Endothelial cell of umbilical vein (primary cell): Measurements from ENCODE around the gene TNFSF13. TPM values are rescaled to one million over a fixed set of nuclear protein-coding genes. Genes with fewer than 3 reads are reported as not detected.
A peak's percentile ranks its signal among the peaks of the same experiment; 100 is the strongest.

Experiments
- BruUV-seq: library from RNA; stranded (reverse); fragments of 400-500 nt; replicated peaks from 2 replicates; lab custom pipeline; 2021; lab: Mats Ljungman, UMichigan
- CTCF ChIA-PET: fragments of 300-600, 350-600 bp; sonication (Branson Sonifier 250); formaldehyde crosslinking; loops from one replicate; lab custom pipeline; 2021; ENCODE audit warnings: antibody characterized with exemption, inconsistent platforms; lab: Charles Lee
- POLR2A ChIA-PET: fragments of 300-600, 350-600 bp; sonication (Branson Sonifier 250); formaldehyde crosslinking; loops from one replicate; lab custom pipeline; 2021; ENCODE audit warnings: antibody characterized with exemption, inconsistent platforms; lab: Charles Lee
- DNase-seq: peaks from one replicate; pipeline ENCODE4 v3.0.0-alpha.2; 2011; ENCODE audit warnings: low read depth, low spot score
- FAIRE-seq: peaks from 2 replicates; lab custom pipeline; 2011; peaks lifted over from hg19 to GRCh38; lab: Jason Lieb, UNC
- H2AFZ ChIP-seq: 2 replicates; pipeline ENCODE4 v1.6.0; 2012; ENCODE audit warnings: low read depth, low read length, control low read depth, inconsistent platforms
- H3K27ac ChIP-seq: 2 replicates; pipeline ENCODE4 v1.5.1; 2011; ENCODE audit warnings: low read depth, mild to moderate bottlenecking, control low read depth, low read length, moderate library complexity; ENCODE audit not compliant: insufficient read depth
- H3K27me3 ChIP-seq, 2 experiments: 2 replicates each; pipeline versions ENCODE4 v1.6.0 to v1.6.1; 2011; ENCODE audit warnings: low read length in 2 of 2, mixed read lengths in 1 of 2; ENCODE audit not compliant: control insufficient read depth in 2 of 2, insufficient read depth in 2 of 2
- H3K36me3 ChIP-seq, 2 experiments: 2 replicates in 1 of 2; 3 replicates in 1 of 2; pipeline ENCODE4 v1.5.1; 2011; ENCODE audit warnings: low read length in 2 of 2, mild to moderate bottlenecking in 1 of 2, moderate library complexity in 1 of 2; ENCODE audit not compliant: control insufficient read depth in 2 of 2, insufficient read depth in 2 of 2; ENCODE audit errors: extremely low read depth in 1 of 2
- H3K4me1 ChIP-seq: 3 replicates; pipeline ENCODE4 v1.5.1; 2011; ENCODE audit warnings: mild to moderate bottlenecking, low read length; ENCODE audit not compliant: control insufficient read depth, insufficient read depth; ENCODE audit errors: extremely low read depth
- H3K4me2 ChIP-seq: 2 replicates; pipeline ENCODE4 v1.6.1; 2011; ENCODE audit warnings: low read length, control low read depth, mixed read lengths; ENCODE audit not compliant: insufficient read depth
- H3K4me3 ChIP-seq, 3 experiments: fragments of 200-600 bp in 1 of 3; sonication (generic), shearing (Covaris generic) in 1 of 3; replicated peaks in 1 of 3; 2 replicates each; pipeline ENCODE4 v1.5.1; 2011 to 2016; ENCODE audit warnings: control low read depth in 3 of 3, low read length in 3 of 3, mild to moderate bottlenecking in 2 of 3, inconsistent platforms in 1 of 3, low read depth in 1 of 3, moderate library complexity in 1 of 3; ENCODE audit not compliant: insufficient read depth in 1 of 3
- H3K79me2 ChIP-seq: 2 replicates; pipeline ENCODE4 v1.6.0; 2012; ENCODE audit warnings: low read length, inconsistent platforms; ENCODE audit not compliant: control insufficient read depth, insufficient read depth
- H3K9ac ChIP-seq: replicated peaks from 2 replicates; pipeline ENCODE3; 2011; ENCODE audit warnings: low read length, control low read depth; ENCODE audit not compliant: insufficient read depth; ENCODE audit errors: extremely low read depth
- H3K9me1 ChIP-seq: replicated peaks from 3 replicates; pipeline ENCODE4 v1.6.0; 2011; ENCODE audit warnings: mild to moderate bottlenecking, low read length; ENCODE audit not compliant: control insufficient read depth, insufficient read depth; ENCODE audit errors: extremely low read depth
- H3K9me3 ChIP-seq: replicated peaks from 2 replicates; pipeline ENCODE4 v1.5.1; 2012; ENCODE audit warnings: low read length, inconsistent platforms; ENCODE audit not compliant: control insufficient read depth, insufficient read depth
- H4K20me1 ChIP-seq: replicated peaks from 2 replicates; pipeline ENCODE3; 2011; ENCODE audit warnings: mild to moderate bottlenecking, low read length; ENCODE audit not compliant: control insufficient read depth, insufficient read depth; ENCODE audit errors: extremely low read depth
- GATA2 ChIP-seq: IDR thresholded peaks from 2 replicates; pipeline ENCODE4 v1.7.0; 2011; ENCODE audit warnings: low read depth, mild to moderate bottlenecking, moderate library complexity, mixed read lengths, low read length; ENCODE audit not compliant: insufficient read length, insufficient read depth
- POLR2A ChIP-seq: IDR thresholded peaks from 2 replicates; pipeline ENCODE4 v1.6.1; 2012; ENCODE audit warnings: low read depth, mild to moderate bottlenecking, control low read depth, low read length
- dilution Hi-C: fragments of 300-500 bp; cut with MboI; formaldehyde crosslinking; loops from one replicate; pipeline ENCODE4 v1.15.0; 2019; ENCODE audit warnings: low sequenced_read_pairs; ENCODE audit not compliant: extremely low pct_ligation_motif_present
- intact Hi-C: fragments of 100-400 bp; cut with micrococcal nuclease; formaldehyde crosslinking; loops from one replicate; pipeline ENCODE4 v1.10.0; 2022
- polyA plus RNA-seq, 4 experiments: library from polyadenylated mRNA; depleted of rRNA in 3 of 4; stranded (reverse) in 3 of 4; unstranded in 1 of 4; fragments of >200 nt; gene quantifications; 2 replicates each; pipeline versions ENCODE4 v1.2.1 to v1.2.3, GENCODE V29; 2011 to 2012; ENCODE audit warnings: missing spikeins in 1 of 4
- total RNA-seq: library from RNA; stranded (reverse); gene quantifications from 2 replicates; pipeline ENCODE4 v1.2.3, GENCODE V29; 2021
- TF ChIP-seq, protein P1 (sequence below), 2 donors: IDR thresholded peaks; 1 replicate in 1 of 2; 2 replicates in 1 of 2; pipeline ENCODE4 v1.5.1; 2011; ENCODE audit warnings: low read length in 2 of 2, mild to moderate bottlenecking in 2 of 2, moderate library complexity in 2 of 2, control low read depth in 1 of 2, inconsistent platforms in 1 of 2, low read depth in 1 of 2; ENCODE audit not compliant: insufficient read depth in 1 of 2; ENCODE audit errors: extremely low read depth in 1 of 2

The TNFSF13 gene
- total and polyA plus RNA-seq, 2 donors (not counting 3 experiments of a cell fraction or from before 2014, with no cell fraction given), result 3.6 to 5.4 TPM

DNA sequence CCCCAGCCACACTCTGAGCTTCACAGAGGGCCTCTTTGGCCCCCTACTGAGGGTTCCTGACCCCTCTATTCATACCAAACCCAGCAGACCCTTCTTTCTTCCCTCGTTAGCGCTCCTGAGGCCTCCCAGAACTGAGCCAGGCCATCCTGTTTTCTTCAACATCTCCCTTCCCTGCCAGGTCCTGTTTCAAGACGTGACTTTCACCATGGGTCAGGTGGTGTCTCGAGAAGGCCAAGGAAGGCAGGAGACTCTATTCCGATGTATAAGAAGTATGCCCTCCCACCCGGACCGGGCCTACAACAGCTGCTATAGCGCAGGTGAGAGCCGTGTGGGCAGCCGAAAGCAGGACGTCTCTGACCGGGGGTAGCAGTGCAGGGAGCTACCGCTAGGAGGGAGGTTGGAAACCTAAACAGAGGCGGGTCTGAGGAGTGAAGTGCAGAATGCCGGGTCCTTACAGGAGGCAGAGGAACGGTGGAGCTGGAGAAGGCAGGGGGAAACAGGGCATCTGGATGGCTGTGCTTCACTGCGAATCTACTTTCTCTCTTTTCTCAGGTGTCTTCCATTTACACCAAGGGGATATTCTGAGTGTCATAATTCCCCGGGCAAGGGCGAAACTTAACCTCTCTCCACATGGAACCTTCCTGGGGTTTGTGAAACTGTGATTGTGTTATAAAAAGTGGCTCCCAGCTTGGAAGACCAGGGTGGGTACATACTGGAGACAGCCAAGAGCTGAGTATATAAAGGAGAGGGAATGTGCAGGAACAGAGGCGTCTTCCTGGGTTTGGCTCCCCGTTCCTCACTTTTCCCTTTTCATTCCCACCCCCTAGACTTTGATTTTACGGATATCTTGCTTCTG, 1.9 kb downstream of the TNFSF13 start:
- peak; percentile 56 for DNase-seq
- FAIRE-seq, result no peak

More for the DNA sequence above, 1.9 kb downstream of the TNFSF13 start:
- peak overlapping the region; percentile 29 for H3K9ac ChIP-seq
- no peaks in the 10 kb centered on the region for H3K27me3 ChIP-seq
- peak overlapping the region; percentile 44 for H2AFZ ChIP-seq
- CTCF ChIA-PET, result interaction anchor here (0.6 to 6.7 kb wide), 60 partner anchors 9 to 514 kb away, joined by 3 to 314 read pairs (median 5); partner anchors contain the start of genes CD68, CHRNB1, FGF11 and MPDU1
- H3K4me1 ChIP-seq, result peaks cover 36% of the 10 kb centered on the region
- no peaks in the 10 kb centered on the region for H3K9me1 ChIP-seq
- H3K4me3 ChIP-seq, result no peak overlapping the region
- H3K9me3 ChIP-seq, result no peaks in the 10 kb centered on the region
- no TSS peak for BruUV-seq
- dilution Hi-C loops (no loop called here), intact Hi-C loops (loop anchor here (1.0 to 2.0 kb wide), 11 partner anchors 12 to 236 kb away; partner anchors contain the start of genes FXR2, PLSCR3, POLR2A and TMEM256)
- peaks cover 36% of the 10 kb centered on the region for H3K79me2 ChIP-seq
- H3K4me2 ChIP-seq, result peak overlapping the region; percentile 86
- peaks cover 5 to 10% of the 10 kb centered on the region in 2 experiments for H3K36me3 ChIP-seq
- POLR2A ChIA-PET, result interaction anchor here (0.6 to 1.1 kb wide), 6 partner anchors 19 to 313 kb away, joined by 3 to 14 read pairs (median 3); partner anchors contain the start of genes CD68 and TMEM256
- TF ChIP-seq POLR2A (no peak), GATA2 (no peak)
- TF ChIP-seq, protein P1, sequence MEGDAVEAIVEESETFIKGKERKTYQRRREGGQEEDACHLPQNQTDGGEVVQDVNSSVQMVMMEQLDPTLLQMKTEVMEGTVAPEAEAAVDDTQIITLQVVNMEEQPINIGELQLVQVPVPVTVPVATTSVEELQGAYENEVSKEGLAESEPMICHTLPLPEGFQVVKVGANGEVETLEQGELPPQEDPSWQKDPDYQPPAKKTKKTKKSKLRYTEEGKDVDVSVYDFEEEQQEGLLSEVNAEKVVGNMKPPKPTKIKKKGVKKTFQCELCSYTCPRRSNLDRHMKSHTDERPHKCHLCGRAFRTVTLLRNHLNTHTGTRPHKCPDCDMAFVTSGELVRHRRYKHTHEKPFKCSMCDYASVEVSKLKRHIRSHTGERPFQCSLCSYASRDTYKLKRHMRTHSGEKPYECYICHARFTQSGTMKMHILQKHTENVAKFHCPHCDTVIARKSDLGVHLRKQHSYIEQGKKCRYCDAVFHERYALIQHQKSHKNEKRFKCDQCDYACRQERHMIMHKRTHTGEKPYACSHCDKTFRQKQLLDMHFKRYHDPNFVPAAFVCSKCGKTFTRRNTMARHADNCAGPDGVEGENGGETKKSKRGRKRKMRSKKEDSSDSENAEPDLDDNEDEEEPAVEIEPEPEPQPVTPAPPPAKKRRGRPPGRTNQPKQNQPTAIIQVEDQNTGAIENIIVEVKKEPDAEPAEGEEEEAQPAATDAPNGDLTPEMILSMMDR (IDR thresholded peaks at IDR 0.05; ENCODE audit: extremely low read depth in 1 of 2, insufficient read depth in 1 of 2, low read depth in 1 of 2, low read length in 2 of 2), result peak; percentile 59 to 76
- no peak overlapping the region for H3K27ac ChIP-seq
- H4K20me1 ChIP-seq, result no peaks in the 10 kb centered on the region
